Sigmoid colon (tissue), 7 donors: ENCODE data around the gene NEO1. TPM values are rescaled to one million over a fixed set of nuclear protein-coding genes. Genes with fewer than 3 reads are reported as not detected.

Source experiments
- DNase-seq: peaks from one replicate; pipeline ENCODE4 v3.0.0-alpha.2; 2019
- H3K27ac ChIP-seq, 4 donors: fragments of 200-600 bp; sonication (generic); one replicate each; pipeline ENCODE4 v1.5.1; 2016 to 2019; ENCODE audit warnings: mild to moderate bottlenecking in 1 of 4
- H3K27me3 ChIP-seq, 3 donors: fragments of 200-600 bp; sonication (generic); one replicate each; pipeline ENCODE4 v1.5.1; 2019; ENCODE audit warnings: mild to moderate bottlenecking in 1 of 3
- H3K36me3 ChIP-seq, 4 donors: fragments of 200-600 bp; sonication (generic); one replicate each; pipeline ENCODE4 v1.5.1; 2016 to 2019
- H3K4me1 ChIP-seq, 4 donors: fragments of 200-600 bp; sonication (generic); one replicate each; pipeline ENCODE4 v1.5.1; 2017 to 2019
- H3K4me3 ChIP-seq, 4 donors: fragments of 200-600 bp; sonication (generic); one replicate each; pipeline ENCODE4 v1.5.1; 2017 to 2019; ENCODE audit warnings: mild to moderate bottlenecking in 2 of 4, moderate library complexity in 1 of 4
- H3K9me3 ChIP-seq, 4 donors: fragments of 200-600 bp in 3 of 4; sonication (generic) in 3 of 4; one replicate each; pipeline versions ENCODE4 v1.5.1 to v1.6.1; 2013 to 2019
- CTCF ChIP-seq, 4 experiments: fragments of 450-650 bp in 3 of 4; fragments of 200-600 bp in 1 of 4; IDR thresholded peaks; one replicate each; pipeline ENCODE4 v1.5.1; 2016 to 2019; ENCODE audit warnings: antibody characterized with exemption in 4 of 4, mild to moderate bottlenecking in 3 of 4, moderate library complexity in 2 of 4
- EP300 ChIP-seq, 4 donors: sonication (generic); formaldehyde crosslinking; IDR thresholded peaks; one replicate each; pipeline ENCODE4 v1.6.1; 2017; ENCODE audit warnings: antibody characterized with exemption in 4 of 4
- POLR2A ChIP-seq, 2 donors: fragments of 450-650 bp; IDR thresholded peaks; one replicate each; pipeline ENCODE4 v1.6.1; 2016; ENCODE audit warnings: antibody characterized with exemption in 2 of 2, mild to moderate bottlenecking in 2 of 2, moderate library complexity in 2 of 2
- POLR2AphosphoS5 ChIP-seq, 4 donors: sonication (generic); formaldehyde crosslinking; IDR thresholded peaks; one replicate each; pipeline ENCODE4 v1.6.1; 2017; ENCODE audit warnings: antibody characterized with exemption in 4 of 4
- WGBS, 2 donors: extraction: QIAGEN DNeasy Blood & Tissue Kit; methylation state at CpG; one replicate each; pipeline ENCODE4 v1.1.7; 2013; 5-methylcytosine and 5-hydroxymethylcytosine counted together
- intact Hi-C: fragments of 100-400 bp; cut with DNase I; formaldehyde crosslinking; loops from one replicate; pipeline ENCODE4 v1.15.1; 2023
- polyA plus RNA-seq, 3 donors: library from polyadenylated mRNA; stranded (reverse); fragments of 200-250 nt; gene quantifications; one replicate each; pipeline ENCODE4 v1.2.3, GENCODE V29; 2013
- total RNA-seq, 4 donors: library from RNA; depleted of rRNA; stranded (reverse); fragments of >200 nt; gene quantifications; one replicate each; pipeline ENCODE4 v1.1.0, GENCODE V29; 2016
- donor health status: healthy with polysubstance abuse.
- donor health status: Bipolar disorder and iron deficiency.
- donor health status: healthy.

NEO1 gene
- total and polyA plus RNA-seq, 7 donors, result 9.0 to 56.5 (median 26.8) TPM

GRCh38 chr15:73019601-73020146 lies 32.6 kb upstream of the NEO1 start:
- H3K9me3 ChIP-seq, result no peaks in the 10 kb centered on the region
- no peaks in the 10 kb centered on the region for H3K36me3 ChIP-seq
- H3K4me1 ChIP-seq, result peaks cover 0 to 8% (median 0%) of the 10 kb centered on the region in 4 donors
- WGBS, 2 donors, result 87 to 88% methylated on average over 2 of the region's 2 CpGs
- no peak overlapping the region for H3K27ac ChIP-seq
- TF ChIP-seq EP300 (IDR thresholded peaks at IDR 0.05) (no peak), POLR2A (IDR thresholded peaks at IDR 0.05) (no peak), CTCF (IDR thresholded peaks at IDR 0.05) (no peak), POLR2AphosphoS5 (IDR thresholded peaks at IDR 0.05) (no peak)
- H3K27me3 ChIP-seq, result no peaks in the 10 kb centered on the region
- no peak overlapping the region for H3K4me3 ChIP-seq
- intact Hi-C loops, result no loop called here
- no peak for DNase-seq

- no peaks in the 10 kb centered on the region for H3K9me3 ChIP-seq
- H3K27ac ChIP-seq, result no peak overlapping the region
- peaks cover 0 to 8% (median 0%) of the 10 kb centered on the region in 4 donors for H3K4me1 ChIP-seq
- no peaks in the 10 kb centered on the region for H3K36me3 ChIP-seq
- no peak overlapping the region for H3K4me3 ChIP-seq
- no peaks in the 10 kb centered on the region for H3K27me3 ChIP-seq
- 48 to 87% methylated on average over 8 of the region's 8 CpGs for WGBS, 2 donors
- intact Hi-C loops, result no loop called here
- no peak for DNase-seq
- TF ChIP-seq POLR2A (IDR thresholded peaks at IDR 0.05), result no peak
- TF ChIP-seq EP300 (IDR thresholded peaks at IDR 0.05), result no peak
- TF ChIP-seq POLR2AphosphoS5 (IDR thresholded peaks at IDR 0.05), result no peak
- no peak for TF ChIP-seq CTCF (IDR thresholded peaks at IDR 0.05)
Measured at GRCh38 chr15:73021139-73021621, 31.1 kb upstream of the NEO1 start.

GRCh38 chr15:73022161-73022560 lies 30.1 kb upstream of the NEO1 start:
- DNase-seq, result no peak
- WGBS, 2 donors, result 64 to 80% methylated on average over 5 of the region's 5 CpGs
- intact Hi-C loops, result no loop called here

GRCh38 chr15:73023071-73023470 lies 29.2 kb upstream of the NEO1 start:
- 77 to 82% methylated on average over 3 of the region's 3 CpGs for WGBS, 2 donors
- no peak overlapping the region for H3K27ac ChIP-seq
- intact Hi-C loops, result no loop called here

More at GRCh38 chr15:73022161-73022560, 30.1 kb upstream of the NEO1 start:
- no peaks in the 10 kb centered on the region for H3K9me3 ChIP-seq
- H3K4me1 ChIP-seq, result peaks cover 0 to 8% (median 0%) of the 10 kb centered on the region in 4 donors
- no peaks in the 10 kb centered on the region for H3K36me3 ChIP-seq
- no peaks in the 10 kb centered on the region for H3K27me3 ChIP-seq
- H3K27ac ChIP-seq, result no peak overlapping the region
- H3K4me3 ChIP-seq, result no peak overlapping the region
- TF ChIP-seq POLR2AphosphoS5 (IDR thresholded peaks at IDR 0.05) (no peak), EP300 (IDR thresholded peaks at IDR 0.05) (no peak), POLR2A (IDR thresholded peaks at IDR 0.05) (no peak)

GRCh38 chr15:73024168-73024567 lies 28.1 kb upstream of the NEO1 start:
- TF ChIP-seq EP300 (IDR thresholded peaks at IDR 0.05) (no peak), POLR2AphosphoS5 (IDR thresholded peaks at IDR 0.05) (no peak), CTCF (IDR thresholded peaks at IDR 0.05) (no peak), POLR2A (IDR thresholded peaks at IDR 0.05) (no peak)
- 91 to 92% methylated on average over 4 of the region's 4 CpGs for WGBS, 2 donors
- intact Hi-C loops, result no loop called here
- no peak overlapping the region for H3K4me3 ChIP-seq
- peaks cover 0 to 8% (median 0%) of the 10 kb centered on the region in 4 donors for H3K4me1 ChIP-seq
- no peak for DNase-seq
- no peaks in the 10 kb centered on the region for H3K27me3 ChIP-seq
- H3K36me3 ChIP-seq, result no peaks in the 10 kb centered on the region
- no peak overlapping the region for H3K27ac ChIP-seq
- H3K9me3 ChIP-seq, result no peaks in the 10 kb centered on the region

More at GRCh38 chr15:73023071-73023470, 29.2 kb upstream of the NEO1 start:
- Histone ChIP-seq H3K36me3 (no peaks in the 10 kb centered on the region), H3K27me3 (no peaks in the 10 kb centered on the region), H3K4me1 (peaks cover 0 to 8% (median 0%) of the 10 kb centered on the region in 4 donors), H3K9me3 (no peaks in the 10 kb centered on the region), H3K4me3 (no peak overlapping the region)
- DNase-seq, result no peak
- TF ChIP-seq POLR2A (IDR thresholded peaks at IDR 0.05) (no peak), POLR2AphosphoS5 (IDR thresholded peaks at IDR 0.05) (no peak), EP300 (IDR thresholded peaks at IDR 0.05) (no peak), CTCF (IDR thresholded peaks at IDR 0.05) (no peak)
